Hepatocyte (in vitro differentiated cells): ENCODE results near the gene EXD3. TPM values are rescaled to one million over a fixed set of nuclear protein-coding genes. Genes with fewer than 3 reads are reported as not detected.

Source experiments
- DNase-seq: peaks from one replicate; pipeline ENCODE4 v3.0.0-alpha.2; 2016; ENCODE audit warnings: low spot score
- H2AFZ ChIP-seq: fragments of 200-600 bp; sonication (generic); 2 replicates; pipeline ENCODE4 v1.6.0; 2016; ENCODE audit warnings: antibody characterized with exemption, mild to moderate bottlenecking
- H3K27ac ChIP-seq: fragments of 200-600 bp; sonication (generic); 2 replicates; pipeline ENCODE4 v1.5.1; 2016; ENCODE audit warnings: mild to moderate bottlenecking
- H3K27me3 ChIP-seq: fragments of 200-600 bp; sonication (generic); 2 replicates; pipeline ENCODE4 v1.6.1; 2016
- H3K36me3 ChIP-seq: fragments of 200-600 bp; sonication (generic); replicated peaks from 2 replicates; pipeline ENCODE4 v1.5.1; 2016; ENCODE audit warnings: low read depth; ENCODE audit not compliant: insufficient read depth
- H3K4me1 ChIP-seq: fragments of 200-600 bp; sonication (generic); 2 replicates; pipeline ENCODE4 v1.5.1; 2016; ENCODE audit warnings: mild to moderate bottlenecking, moderate library complexity; ENCODE audit not compliant: insufficient read depth
- H3K4me2 ChIP-seq: fragments of 200-600 bp; sonication (generic); 2 replicates; pipeline ENCODE4 v1.6.0; 2016
- H3K4me3 ChIP-seq: fragments of 200-600 bp; sonication (generic); 2 replicates; pipeline ENCODE4 v1.5.1; 2016; ENCODE audit warnings: mild to moderate bottlenecking
- H3K79me2 ChIP-seq: fragments of 200-600 bp; sonication (generic); 2 replicates; pipeline ENCODE4 v1.6.0; 2017; ENCODE audit warnings: mild to moderate bottlenecking
- H3K9me2 ChIP-seq: fragments of 200-600 bp; sonication (generic); replicated peaks from 2 replicates; pipeline ENCODE4 v1.6.0; 2017; ENCODE audit warnings: mild to moderate bottlenecking; ENCODE audit not compliant: insufficient read depth
- H3K9me3 ChIP-seq: fragments of 200-600 bp; sonication (generic); 2 replicates; pipeline ENCODE4 v1.5.1; 2016; ENCODE audit warnings: low read depth, mild to moderate bottlenecking
- H4K20me1 ChIP-seq: fragments of 200-600 bp; sonication (generic); 2 replicates; pipeline ENCODE4 v1.6.0; 2016; ENCODE audit warnings: mild to moderate bottlenecking; ENCODE audit not compliant: insufficient read depth, poor library complexity, severe bottlenecking
- EZH2 ChIP-seq: fragments of 200-600 bp; sonication (generic); IDR thresholded peaks from 2 replicates; pipeline ENCODE4 v1.6.1; 2016; ENCODE audit warnings: antibody characterized with exemption, mild to moderate bottlenecking, borderline replicate concordance
- EZH2phosphoT487 ChIP-seq: fragments of 200-600 bp; sonication (generic); IDR thresholded peaks from one replicate; pipeline ENCODE4 v1.6.1; 2018; ENCODE audit warnings: antibody characterized with exemption, mild to moderate bottlenecking, low read depth, moderate library complexity; ENCODE audit not compliant: unreplicated experiment, severe bottlenecking
- WGBS: methylation state at CpG from one replicate; pipeline ENCODE4 v1.1.6; 2016; ENCODE audit warnings: low lambda C conversion rate; ENCODE audit errors: missing lambda C conversion rate; 5-methylcytosine and 5-hydroxymethylcytosine counted together
- polyA plus RNA-seq: library from polyadenylated mRNA; unstranded; fragments of >200 nt; fragmentation: Nextera tagmentation; extraction: Ambion mirVana; gene quantifications from 2 replicates; pipeline ENCODE4 v1.2.1, GENCODE V29; 2016
- total RNA-seq: library from RNA; depleted of rRNA; stranded (reverse); fragments of >200 nt; gene quantifications from 2 replicates; pipeline ENCODE4 v1.2.3, GENCODE V29; 2014
- TF ChIP-seq, protein P1 (sequence below): fragments of 200-600 bp; sonication (generic); IDR thresholded peaks from 2 replicates; pipeline ENCODE4 v1.5.1; 2016; ENCODE audit warnings: antibody characterized with exemption, mild to moderate bottlenecking; ENCODE audit not compliant: poor library complexity

Gene EXD3
- total and polyA plus RNA-seq, 2 experiments from 2014 or later: 11.8 to 21.6 TPM

DNA sequence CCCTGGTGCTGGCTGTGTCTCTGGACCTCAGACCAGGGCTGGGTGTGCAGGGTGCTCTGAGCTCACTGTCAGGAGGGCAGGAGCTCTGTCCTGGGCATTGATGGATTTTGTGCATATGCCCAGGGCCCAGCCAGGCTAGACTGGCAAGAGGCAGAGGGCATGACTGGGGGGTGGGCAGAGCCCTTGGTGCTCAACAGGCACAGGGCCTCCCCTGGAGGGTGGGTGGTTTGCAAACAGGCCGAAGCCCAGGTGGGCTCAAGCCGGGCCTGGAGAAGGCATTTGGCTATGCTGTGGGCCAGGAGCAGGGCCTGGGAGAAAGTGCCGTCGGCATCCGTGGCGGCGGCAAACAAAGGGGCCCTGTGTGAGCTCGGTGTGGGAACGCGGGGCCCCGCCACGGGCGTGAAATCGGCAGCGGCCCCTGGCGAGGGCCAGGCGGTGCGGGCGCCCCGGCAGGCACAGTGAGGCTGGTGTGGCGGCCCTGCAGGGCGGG lies 119.0 kb downstream of the EXD3 start:
- Histone ChIP-seq H3K4me1 (peaks cover 30% of the 10 kb centered on the region), H3K9me3 (no peaks in the 10 kb centered on the region), H3K79me2 (peaks cover 9% of the 10 kb centered on the region), H3K4me2 (no peak overlapping the region), H3K36me3 (no peaks in the 10 kb centered on the region), H3K27ac (no peak overlapping the region), H2AFZ (no peak overlapping the region), H3K27me3 (no peaks in the 10 kb centered on the region), H4K20me1 (peaks cover 3% of the 10 kb centered on the region), H3K9me2 (no peaks in the 10 kb centered on the region), H3K4me3 (no peak overlapping the region)
- TF ChIP-seq, protein P1, sequence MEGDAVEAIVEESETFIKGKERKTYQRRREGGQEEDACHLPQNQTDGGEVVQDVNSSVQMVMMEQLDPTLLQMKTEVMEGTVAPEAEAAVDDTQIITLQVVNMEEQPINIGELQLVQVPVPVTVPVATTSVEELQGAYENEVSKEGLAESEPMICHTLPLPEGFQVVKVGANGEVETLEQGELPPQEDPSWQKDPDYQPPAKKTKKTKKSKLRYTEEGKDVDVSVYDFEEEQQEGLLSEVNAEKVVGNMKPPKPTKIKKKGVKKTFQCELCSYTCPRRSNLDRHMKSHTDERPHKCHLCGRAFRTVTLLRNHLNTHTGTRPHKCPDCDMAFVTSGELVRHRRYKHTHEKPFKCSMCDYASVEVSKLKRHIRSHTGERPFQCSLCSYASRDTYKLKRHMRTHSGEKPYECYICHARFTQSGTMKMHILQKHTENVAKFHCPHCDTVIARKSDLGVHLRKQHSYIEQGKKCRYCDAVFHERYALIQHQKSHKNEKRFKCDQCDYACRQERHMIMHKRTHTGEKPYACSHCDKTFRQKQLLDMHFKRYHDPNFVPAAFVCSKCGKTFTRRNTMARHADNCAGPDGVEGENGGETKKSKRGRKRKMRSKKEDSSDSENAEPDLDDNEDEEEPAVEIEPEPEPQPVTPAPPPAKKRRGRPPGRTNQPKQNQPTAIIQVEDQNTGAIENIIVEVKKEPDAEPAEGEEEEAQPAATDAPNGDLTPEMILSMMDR: no peak
- TF ChIP-seq EZH2: no peak
- TF ChIP-seq EZH2phosphoT487: no peak
- no peak for DNase-seq
- WGBS: 94% methylated on average over 17 of the region's 22 CpGs

- Histone ChIP-seq H2AFZ (peak overlapping the region; percentile 73), H4K20me1 (peaks cover 3% of the 10 kb centered on the region)
These were observed 119.6 kb downstream of the EXD3 start for GRCh38 chr9:137303151-137303892.

GRCh38 chr9:137302449-137303150 lies 120.4 kb downstream of the EXD3 start:
- H3K27me3 ChIP-seq: no peaks in the 10 kb centered on the region

More at GRCh38 chr9:137303151-137303892, 119.6 kb downstream of the EXD3 start:
- no peak overlapping the region for H3K4me3 ChIP-seq
- H3K36me3 ChIP-seq: no peaks in the 10 kb centered on the region
- H3K4me1 ChIP-seq: peaks cover 33% of the 10 kb centered on the region
- WGBS: 67% methylated on average over 23 of the region's 23 CpGs
- no peak for TF ChIP-seq EZH2
- no peak for TF ChIP-seq EZH2phosphoT487
- TF ChIP-seq, protein P1: no peak
- H3K79me2 ChIP-seq: peaks cover 9% of the 10 kb centered on the region
- H3K9me3 ChIP-seq: no peaks in the 10 kb centered on the region
- H3K9me2 ChIP-seq: no peaks in the 10 kb centered on the region
- H3K27ac ChIP-seq: peak overlapping the region; percentile 79
- DNase-seq: no peak
- no peaks in the 10 kb centered on the region for H3K27me3 ChIP-seq
- H3K4me2 ChIP-seq: peak overlapping the region; percentile 98

More at GRCh38 chr9:137302449-137303150, 120.4 kb downstream of the EXD3 start:
- Histone ChIP-seq H3K27ac (peak overlapping the region; percentile 79), H3K9me2 (no peaks in the 10 kb centered on the region), H3K36me3 (no peaks in the 10 kb centered on the region), H3K9me3 (no peaks in the 10 kb centered on the region), H2AFZ (peak overlapping the region; percentile 73), H3K4me1 (peaks cover 38% of the 10 kb centered on the region), H4K20me1 (peaks cover 3% of the 10 kb centered on the region), H3K79me2 (peaks cover 9% of the 10 kb centered on the region), H3K4me2 (peak overlapping the region; percentile 98), H3K4me3 (peak overlapping the region; percentile 49)
- DNase-seq: peak; percentile 50
- 10% methylated on average over 43 of the region's 78 CpGs for WGBS
- TF ChIP-seq EZH2: no peak
- TF ChIP-seq EZH2phosphoT487: no peak
- TF ChIP-seq, protein P1: peak; percentile 42
